Astrocyte (in vitro differentiated cells and primary cell): ENCODE results near the gene PPT1.

Source experiments
- EZH2 ChIP-seq: IDR thresholded peaks from 2 replicates; pipeline ENCODE4 v1.6.1; 2012; ENCODE audit warnings: mild to moderate bottlenecking, low read length, inconsistent platforms; ENCODE audit not compliant: insufficient read depth
- TF ChIP-seq, protein P1 (sequence below): IDR thresholded peaks from 2 replicates; pipeline ENCODE4 v1.5.1; 2011; ENCODE audit warnings: low read depth, mild to moderate bottlenecking, inconsistent platforms, low read length, moderate library complexity; ENCODE audit not compliant: insufficient read depth

DNA sequence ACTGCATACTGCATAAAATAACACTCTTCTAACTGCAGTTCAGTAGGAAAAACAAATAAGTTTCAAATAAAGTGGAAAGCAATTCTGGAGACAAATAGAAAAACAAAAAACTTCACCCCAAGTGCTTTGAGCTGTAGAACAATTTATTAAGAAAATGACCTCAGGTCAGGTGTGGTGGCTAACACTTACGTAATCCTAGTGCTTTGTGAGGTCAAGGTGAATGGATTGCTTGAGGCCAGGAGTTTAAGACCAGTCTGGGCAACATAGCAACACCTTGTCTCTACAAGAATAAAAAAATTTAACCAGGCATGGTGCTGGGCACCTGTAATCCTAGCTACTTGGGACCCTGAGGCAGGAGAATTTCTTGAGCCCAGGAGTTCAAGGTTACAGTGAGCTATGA lies 5.0 kb upstream of the PPT1 start:
- TF ChIP-seq, protein P1, sequence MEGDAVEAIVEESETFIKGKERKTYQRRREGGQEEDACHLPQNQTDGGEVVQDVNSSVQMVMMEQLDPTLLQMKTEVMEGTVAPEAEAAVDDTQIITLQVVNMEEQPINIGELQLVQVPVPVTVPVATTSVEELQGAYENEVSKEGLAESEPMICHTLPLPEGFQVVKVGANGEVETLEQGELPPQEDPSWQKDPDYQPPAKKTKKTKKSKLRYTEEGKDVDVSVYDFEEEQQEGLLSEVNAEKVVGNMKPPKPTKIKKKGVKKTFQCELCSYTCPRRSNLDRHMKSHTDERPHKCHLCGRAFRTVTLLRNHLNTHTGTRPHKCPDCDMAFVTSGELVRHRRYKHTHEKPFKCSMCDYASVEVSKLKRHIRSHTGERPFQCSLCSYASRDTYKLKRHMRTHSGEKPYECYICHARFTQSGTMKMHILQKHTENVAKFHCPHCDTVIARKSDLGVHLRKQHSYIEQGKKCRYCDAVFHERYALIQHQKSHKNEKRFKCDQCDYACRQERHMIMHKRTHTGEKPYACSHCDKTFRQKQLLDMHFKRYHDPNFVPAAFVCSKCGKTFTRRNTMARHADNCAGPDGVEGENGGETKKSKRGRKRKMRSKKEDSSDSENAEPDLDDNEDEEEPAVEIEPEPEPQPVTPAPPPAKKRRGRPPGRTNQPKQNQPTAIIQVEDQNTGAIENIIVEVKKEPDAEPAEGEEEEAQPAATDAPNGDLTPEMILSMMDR, result no peak
- TF ChIP-seq EZH2, result no peak
